ENCODE data around the gene KRT31. TPM values are rescaled to one million over a fixed set of nuclear protein-coding genes. Genes with fewer than 3 reads are reported as not detected.

Gene KRT31
- not detected for total RNA-seq

DNA sequence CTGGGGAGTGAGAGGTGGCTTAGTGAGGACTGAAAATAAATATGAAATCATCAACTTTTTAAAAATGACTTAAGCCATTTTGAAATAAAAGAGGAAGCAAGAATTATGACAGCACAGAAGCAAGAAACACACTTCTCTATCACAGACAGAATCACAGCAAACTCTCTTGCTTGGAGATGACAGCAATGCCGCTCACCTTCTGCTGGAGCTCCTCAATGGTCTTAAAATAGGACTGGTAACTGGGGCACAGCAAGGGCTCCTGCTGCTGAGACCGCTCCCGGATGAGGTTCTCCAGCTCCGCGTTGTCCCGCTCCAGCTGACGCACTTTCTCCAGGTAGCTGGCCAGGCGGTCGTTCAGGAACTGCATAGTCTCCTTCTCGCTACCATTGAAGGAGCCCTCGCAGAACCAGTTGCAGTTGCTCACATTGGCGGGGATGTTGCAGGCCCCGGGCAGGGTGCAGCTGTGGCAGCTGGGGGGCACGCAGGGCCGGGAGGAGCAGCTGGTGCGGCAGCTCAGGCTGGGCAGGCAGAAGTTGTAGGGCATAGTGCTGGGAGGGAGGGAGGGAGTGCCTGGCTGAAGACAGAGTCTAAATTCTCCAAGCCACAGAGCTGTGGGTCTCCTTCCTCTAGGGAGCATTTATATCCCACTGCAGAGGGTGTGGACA lies at the start of gene KRT31:
KRT31 (minus strand) TSS at position 613 of the 665 bp plus-strand sequence; CDS start at position 544, 69 bp downstream.
- Mint-ChIP-seq H3K27me3 (peaks cover 3% of the 10 kb centered on the region), H3K9me3 (no peaks in the 10 kb centered on the region), H3K27ac (no peak within 1 kb of the TSS), H3K36me3 (ENCODE audit: low read depth) (no peaks in the 10 kb centered on the region), H3K4me1 (ENCODE audit: low read depth) (peaks cover 2% of the 10 kb centered on the region), H3K4me3 (no peak within 1 kb of the TSS)
- no peak for ATAC-seq
- intact Hi-C loops (cut with micrococcal nuclease) = no loop called here
- TF ChIP-seq, protein P1, sequence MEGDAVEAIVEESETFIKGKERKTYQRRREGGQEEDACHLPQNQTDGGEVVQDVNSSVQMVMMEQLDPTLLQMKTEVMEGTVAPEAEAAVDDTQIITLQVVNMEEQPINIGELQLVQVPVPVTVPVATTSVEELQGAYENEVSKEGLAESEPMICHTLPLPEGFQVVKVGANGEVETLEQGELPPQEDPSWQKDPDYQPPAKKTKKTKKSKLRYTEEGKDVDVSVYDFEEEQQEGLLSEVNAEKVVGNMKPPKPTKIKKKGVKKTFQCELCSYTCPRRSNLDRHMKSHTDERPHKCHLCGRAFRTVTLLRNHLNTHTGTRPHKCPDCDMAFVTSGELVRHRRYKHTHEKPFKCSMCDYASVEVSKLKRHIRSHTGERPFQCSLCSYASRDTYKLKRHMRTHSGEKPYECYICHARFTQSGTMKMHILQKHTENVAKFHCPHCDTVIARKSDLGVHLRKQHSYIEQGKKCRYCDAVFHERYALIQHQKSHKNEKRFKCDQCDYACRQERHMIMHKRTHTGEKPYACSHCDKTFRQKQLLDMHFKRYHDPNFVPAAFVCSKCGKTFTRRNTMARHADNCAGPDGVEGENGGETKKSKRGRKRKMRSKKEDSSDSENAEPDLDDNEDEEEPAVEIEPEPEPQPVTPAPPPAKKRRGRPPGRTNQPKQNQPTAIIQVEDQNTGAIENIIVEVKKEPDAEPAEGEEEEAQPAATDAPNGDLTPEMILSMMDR (IDR thresholded peaks at IDR 0.05) = no peak
- ChIA-PET POLR2A (no interaction called here), CTCF (interaction anchor here (0.9 kb wide), 1 partner anchor 266 kb away, joined by 3 read pairs; no protein-coding TSS in a partner anchor)
- no peak for DNase-seq

DNA sequence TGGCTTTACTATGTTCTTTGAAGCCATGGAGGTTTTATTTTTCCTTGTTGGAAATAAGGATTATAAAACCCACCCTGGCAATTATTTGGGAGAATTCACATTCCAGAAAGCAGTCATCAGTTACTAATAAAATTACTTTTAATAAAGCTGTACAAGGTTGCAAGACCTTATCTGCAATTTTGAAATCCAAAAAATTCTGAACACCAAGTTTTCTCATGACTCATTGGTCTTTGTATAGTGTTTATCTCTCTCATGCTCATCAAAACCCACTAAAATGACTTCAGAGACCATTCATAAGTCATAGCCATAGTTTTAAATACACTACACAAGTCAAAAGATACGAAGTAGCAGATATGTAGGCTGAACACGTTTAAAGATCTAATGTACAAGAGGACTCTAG lies 49.4 kb upstream of the KRT31 start:
- no peaks in the 10 kb centered on the region for H3K4me1 Mint-ChIP-seq (ENCODE audit: low read depth)
- ATAC-seq (no peak), DNase-seq (no peak)
- CTCF ChIA-PET = no interaction called here
- TF ChIP-seq, protein P1 (IDR thresholded peaks at IDR 0.05) = no peak
- H3K4me3 Mint-ChIP-seq = no peak overlapping the region
- no peaks in the 10 kb centered on the region for H3K36me3 Mint-ChIP-seq (ENCODE audit: low read depth)
- intact Hi-C loops (cut with micrococcal nuclease) = no loop called here
- POLR2A ChIA-PET = no interaction called here
- H3K27me3 Mint-ChIP-seq = peaks cover 5% of the 10 kb centered on the region
- H3K27ac Mint-ChIP-seq = no peak overlapping the region
- H3K9me3 Mint-ChIP-seq = no peaks in the 10 kb centered on the region

DNA sequence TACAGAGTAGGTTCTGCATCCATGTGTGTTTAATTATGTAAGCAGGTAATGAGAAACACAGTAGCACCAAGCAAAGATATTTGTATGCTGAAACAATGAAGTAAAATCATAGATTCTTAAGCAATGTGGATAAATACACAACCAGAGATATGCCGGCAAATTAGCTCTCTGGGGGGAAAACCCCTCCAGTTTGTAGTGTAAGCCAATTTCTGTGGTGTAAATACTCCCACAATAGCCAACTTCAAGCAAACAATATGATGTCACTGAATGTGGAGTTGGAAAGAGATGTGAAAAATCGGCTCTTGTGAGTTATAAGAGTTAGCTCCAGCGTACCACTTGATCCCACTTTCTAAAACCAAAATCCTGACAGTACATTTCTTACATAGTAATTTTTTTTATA lies 47.2 kb upstream of the KRT31 start:
- Mint-ChIP-seq H3K4me3 (no peak overlapping the region), H3K36me3 (ENCODE audit: low read depth) (no peaks in the 10 kb centered on the region), H3K27me3 (peaks cover 4% of the 10 kb centered on the region), H3K4me1 (ENCODE audit: low read depth) (no peaks in the 10 kb centered on the region), H3K27ac (no peak overlapping the region), H3K9me3 (no peaks in the 10 kb centered on the region)
- ChIA-PET POLR2A (no interaction called here), CTCF (interaction anchor here (1.2 kb wide), 1 partner anchor 54 kb away, joined by 4 read pairs; no protein-coding TSS in a partner anchor)
- intact Hi-C loops (cut with micrococcal nuclease) = no loop called here
- TF ChIP-seq, protein P1 (IDR thresholded peaks at IDR 0.05) = no peak
- DNase-seq = no peak
- ATAC-seq = no peak

DNA sequence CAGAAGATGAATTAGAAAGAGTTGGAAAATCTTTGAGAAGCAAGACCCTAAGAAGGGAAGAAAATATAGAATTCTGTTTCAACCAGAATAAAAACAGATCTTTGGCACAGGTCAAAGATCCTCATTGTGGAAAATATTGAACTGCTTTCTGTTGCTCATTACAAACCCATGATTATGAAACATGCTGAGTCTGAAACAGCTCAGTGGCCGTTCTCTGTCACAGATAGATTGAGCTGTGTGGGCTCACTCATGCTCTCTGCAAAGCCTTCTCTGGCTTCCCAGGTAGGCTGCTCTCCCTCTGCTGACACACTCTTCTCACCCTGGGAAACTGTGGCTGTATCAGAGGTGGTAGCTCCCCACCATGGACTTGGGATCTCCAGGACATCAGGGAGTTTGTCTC lies 46.8 kb upstream of the KRT31 start:
- TF ChIP-seq, protein P1 (IDR thresholded peaks at IDR 0.05) = no peak
- Mint-ChIP-seq H3K36me3 (ENCODE audit: low read depth) (no peaks in the 10 kb centered on the region), H3K4me1 (ENCODE audit: low read depth) (no peaks in the 10 kb centered on the region), H3K9me3 (no peaks in the 10 kb centered on the region), H3K4me3 (no peak overlapping the region), H3K27me3 (peaks cover 4% of the 10 kb centered on the region), H3K27ac (no peak overlapping the region)
- no peak for DNase-seq
- CTCF ChIA-PET = interaction anchor here (1.2 kb wide), 1 partner anchor 54 kb away, joined by 4 read pairs; no protein-coding TSS in a partner anchor
- intact Hi-C loops (cut with micrococcal nuclease) = no loop called here
- POLR2A ChIA-PET = no interaction called here
- no peak for ATAC-seq

DNA sequence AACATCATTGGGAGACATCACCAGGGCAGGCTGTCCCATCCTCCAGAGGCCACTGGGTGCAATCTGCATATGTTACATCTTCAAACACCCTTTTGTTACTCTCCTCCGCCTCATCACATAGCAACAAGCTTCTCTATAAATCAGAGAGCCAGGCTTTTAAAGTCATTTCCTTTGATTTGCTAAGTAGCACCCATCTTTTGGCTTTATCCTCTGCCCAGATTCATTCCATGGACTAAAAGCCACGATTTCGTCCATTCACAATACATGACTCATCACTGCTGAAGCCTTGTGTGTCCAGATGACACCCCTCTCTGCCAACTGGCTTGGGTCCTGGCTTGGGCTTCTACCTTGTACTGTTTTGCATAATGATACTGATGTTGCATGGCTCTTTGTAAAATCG lies 45.3 kb upstream of the KRT31 start:
- Mint-ChIP-seq H3K4me1 (ENCODE audit: low read depth) (no peaks in the 10 kb centered on the region), H3K27ac (no peak overlapping the region), H3K9me3 (no peaks in the 10 kb centered on the region), H3K27me3 (peaks cover 4% of the 10 kb centered on the region), H3K4me3 (no peak overlapping the region), H3K36me3 (ENCODE audit: low read depth) (no peaks in the 10 kb centered on the region)
- intact Hi-C loops (cut with micrococcal nuclease) = no loop called here
- TF ChIP-seq, protein P1 (IDR thresholded peaks at IDR 0.05) = no peak
- ATAC-seq (no peak), DNase-seq (no peak)
- ChIA-PET CTCF (no interaction called here), POLR2A (no interaction called here)

All from activated CD8-positive, alpha-beta T cell treated with anti-CD3 and anti-CD28 coated beads for 36 hours (primary cell).